Measurements from ENCODE around the gene IL22RA1.

Gene IL22RA1

GRCh38 chr1:24097663-24098062, 45.3 kb downstream of the IL22RA1 start:
- DNase-seq (ENCODE audit: low spot score), result no peak

DNA sequence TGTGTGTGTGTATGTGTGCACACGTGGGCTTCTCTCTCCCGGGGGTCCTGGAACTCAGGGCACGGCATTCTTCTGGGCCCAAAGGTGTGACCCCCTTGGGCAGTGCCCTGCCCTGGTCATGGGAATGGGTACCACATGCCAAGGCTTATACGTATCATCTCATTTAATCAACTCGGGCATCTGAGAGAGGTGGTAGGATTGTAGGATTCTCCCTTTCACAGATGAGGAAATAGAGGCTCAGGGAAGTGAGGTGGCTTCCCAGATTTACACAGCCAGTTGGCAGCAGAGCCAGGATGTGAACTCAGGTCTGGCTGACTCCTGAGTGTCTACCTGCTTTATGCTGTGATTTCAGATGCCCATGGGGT, 46.2 kb downstream of the IL22RA1 start:
- no peak for DNase-seq (ENCODE audit: low spot score)

- no peak for DNase-seq (ENCODE audit: low spot score)
These were observed 46.8 kb downstream of the IL22RA1 start for GRCh38 chr1:24096009-24096738.

DNA sequence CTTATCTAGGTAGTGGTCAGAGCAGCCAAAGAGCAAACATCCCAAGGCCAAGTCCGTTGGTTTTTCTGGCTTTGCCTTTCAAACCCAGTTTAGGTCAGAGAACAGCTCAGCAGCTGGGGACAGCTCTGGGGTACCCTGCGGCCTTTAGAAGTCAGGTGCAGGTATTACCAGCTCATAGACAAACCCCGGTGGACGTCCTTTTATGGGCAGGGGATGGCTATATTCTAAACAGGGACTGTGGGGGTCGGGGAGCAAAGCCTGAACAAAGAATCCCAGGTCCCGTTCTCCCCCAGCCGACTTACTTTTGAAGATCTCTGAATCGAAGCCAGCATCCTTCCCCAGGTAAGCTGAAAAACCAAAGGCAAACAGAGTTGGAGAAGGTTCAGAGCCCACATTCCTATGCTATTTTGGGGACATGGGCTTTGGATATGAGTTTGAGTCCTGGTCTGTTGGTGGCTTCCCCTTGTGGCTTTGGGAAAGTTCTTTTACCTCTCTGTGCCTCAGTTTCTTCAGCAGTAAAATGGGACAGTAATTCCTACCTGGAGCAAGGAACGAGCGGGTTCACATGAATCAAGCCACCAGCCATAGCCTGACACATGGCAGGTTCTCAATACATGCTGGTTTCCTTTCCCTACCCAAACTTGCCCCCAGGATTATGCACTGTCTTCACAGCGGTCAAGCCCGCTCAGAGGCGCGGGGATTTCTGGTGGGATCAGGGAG, 47.6 kb downstream of the IL22RA1 start:
- DNase-seq (ENCODE audit: low spot score), result no peak

DNA sequence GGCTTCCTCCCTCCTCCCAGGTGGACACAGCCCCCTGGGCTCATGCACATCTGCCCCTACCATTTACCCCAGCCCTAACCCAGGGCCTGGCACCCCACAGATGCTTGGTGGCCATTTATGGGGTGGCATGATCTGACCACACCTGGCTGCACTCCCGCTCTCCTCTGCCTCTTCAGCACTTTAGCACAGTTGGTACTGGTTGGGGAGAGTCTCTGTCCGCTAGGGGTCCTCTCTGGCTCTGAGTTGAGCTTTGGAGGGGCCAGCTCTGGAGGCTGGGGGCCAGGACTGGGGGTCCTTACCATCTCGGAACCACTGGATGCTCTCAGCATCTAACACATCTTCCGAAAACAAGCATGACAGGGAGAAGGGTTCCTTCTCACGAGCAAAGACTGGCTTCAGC, 48.4 kb downstream of the IL22RA1 start:
- no peak for DNase-seq (ENCODE audit: low spot score)

GRCh38 chr1:24093732-24094131, 49.2 kb downstream of the IL22RA1 start:
- no peak for DNase-seq (ENCODE audit: low spot score)

GRCh38 chr1:24092979-24093378, 50.0 kb downstream of the IL22RA1 start:
- no peak for DNase-seq (ENCODE audit: low spot score)

DNA sequence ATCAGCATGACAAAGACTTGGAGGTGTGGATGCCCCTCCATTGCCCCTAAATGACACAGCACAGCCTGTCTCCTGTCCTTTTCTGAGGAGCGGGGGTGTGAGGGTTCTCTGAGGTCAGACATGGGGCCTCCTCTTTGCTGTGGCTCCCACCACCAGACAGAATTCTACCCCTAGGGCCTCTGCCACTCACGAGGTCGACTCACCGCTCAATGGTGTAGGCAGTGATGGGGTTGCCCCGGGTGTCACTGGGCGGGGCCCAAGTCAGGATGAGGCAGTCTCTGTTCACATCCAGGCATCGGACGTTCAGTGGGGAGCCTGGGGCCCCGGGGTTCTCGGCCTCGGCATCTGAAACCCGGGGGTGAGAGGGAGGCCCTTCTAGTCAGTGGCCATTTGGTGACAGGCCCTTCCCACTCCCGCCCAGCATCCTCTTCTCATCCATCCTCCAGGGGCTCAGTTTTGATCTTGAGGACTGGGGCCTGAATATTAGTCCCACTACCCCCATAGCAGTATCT, 50.9 kb downstream of the IL22RA1 start:
- DNase-seq (ENCODE audit: low spot score), result no peak

- DNase-seq (ENCODE audit: low spot score), result no peak
These were observed 52.2 kb downstream of the IL22RA1 start for GRCh38 chr1:24090736-24091135.

- DNase-seq (ENCODE audit: low spot score), result no peak
These were observed 53.0 kb downstream of the IL22RA1 start for GRCh38 chr1:24089743-24090555.

DNA sequence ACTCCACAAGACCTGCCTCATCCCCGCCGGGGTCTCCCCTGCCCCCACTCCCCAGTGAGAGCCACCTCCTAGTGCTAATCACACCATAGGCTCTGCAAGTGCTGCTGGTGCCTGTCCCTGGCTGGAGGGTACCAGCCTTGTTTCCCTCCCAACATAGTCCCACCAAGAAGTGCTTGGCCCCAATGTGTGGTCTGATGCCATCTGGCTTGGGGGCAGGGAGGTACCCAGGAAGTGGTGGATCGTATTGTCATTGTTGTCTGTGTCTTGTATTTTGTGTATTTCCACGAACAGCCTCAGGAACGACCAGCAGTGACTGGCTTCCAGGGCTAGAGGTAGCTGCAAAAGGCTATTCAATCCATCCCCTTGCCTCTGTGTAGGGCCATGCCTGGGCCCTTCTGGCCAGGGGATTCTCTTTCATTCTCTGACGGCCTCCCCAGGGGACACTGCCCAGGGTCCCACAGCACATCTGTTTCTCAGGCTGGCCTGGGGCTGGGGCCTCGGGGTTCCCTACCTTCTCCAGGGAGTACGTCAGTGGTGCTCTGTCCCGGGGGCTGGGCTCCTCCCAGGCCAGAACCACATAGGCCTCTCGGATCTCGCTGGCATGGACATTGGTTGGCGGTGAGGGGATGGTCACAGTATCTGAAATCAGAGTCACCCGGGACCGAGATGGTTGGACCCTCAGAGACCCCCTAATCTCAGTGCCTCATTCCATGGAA, 53.8 kb downstream of the IL22RA1 start:
- DNase-seq (ENCODE audit: low spot score), result no peak

DNA sequence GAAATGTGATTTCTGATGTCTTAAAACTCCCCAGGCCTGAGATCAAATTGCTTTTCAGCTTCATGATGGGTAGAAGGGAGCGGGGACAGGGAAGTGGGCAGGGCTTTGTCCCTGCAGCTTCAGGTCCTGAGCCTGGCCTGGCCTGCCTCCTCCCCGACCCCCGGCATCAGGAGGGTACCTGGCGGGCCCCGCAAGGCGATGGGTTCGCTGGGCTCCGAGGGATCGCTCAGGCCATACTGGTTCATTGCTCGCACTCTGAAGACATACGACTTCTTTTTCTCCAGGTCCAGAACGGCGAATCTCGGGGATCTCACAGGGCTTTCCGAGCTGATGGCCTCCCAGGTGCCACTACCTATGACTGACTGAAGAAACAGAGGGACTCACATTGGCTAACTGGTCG, 56.5 kb downstream of the IL22RA1 start:
- DNase-seq (ENCODE audit: low spot score), result no peak

- no peak for DNase-seq (ENCODE audit: low spot score)
These were observed 57.4 kb downstream of the IL22RA1 start for GRCh38 chr1:24085546-24085945.

DNA sequence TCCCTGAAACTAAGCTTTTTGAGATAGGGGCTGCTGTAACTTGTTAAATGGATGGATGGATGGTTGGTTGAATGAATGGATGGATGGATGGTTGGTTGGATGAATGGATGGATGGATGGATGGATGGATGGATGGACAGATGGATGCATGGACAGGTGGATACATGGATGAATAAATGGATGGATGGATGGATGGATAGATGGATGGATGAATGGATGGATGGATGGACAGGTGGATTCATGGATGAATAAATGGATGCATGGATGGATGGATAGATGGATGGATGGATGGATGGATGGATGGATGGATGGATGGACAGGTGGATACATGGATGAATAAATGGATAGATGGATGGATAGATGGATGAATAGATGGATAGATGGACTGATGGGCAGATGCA, 57.9 kb downstream of the IL22RA1 start:
- no peak for DNase-seq (ENCODE audit: low spot score)

GRCh38 chr1:24084050-24084449, 58.9 kb downstream of the IL22RA1 start:
- DNase-seq (ENCODE audit: low spot score), result no peak

- no peak for DNase-seq (ENCODE audit: low spot score)
These were observed 60.6 kb downstream of the IL22RA1 start for GRCh38 chr1:24082372-24082771.

GRCh38 chr1:24081190-24081589, 61.8 kb downstream of the IL22RA1 start:
- DNase-seq (ENCODE audit: low spot score), result no peak

GRCh38 chr1:24080131-24080530, 62.8 kb downstream of the IL22RA1 start:
- DNase-seq (ENCODE audit: low spot score), result no peak

- DNase-seq (ENCODE audit: low spot score), result no peak
These were observed 65.5 kb downstream of the IL22RA1 start for GRCh38 chr1:24077278-24077978.

GRCh38 chr1:24075946-24076345, 67.0 kb downstream of the IL22RA1 start:
- DNase-seq (ENCODE audit: low spot score), result no peak

DNA sequence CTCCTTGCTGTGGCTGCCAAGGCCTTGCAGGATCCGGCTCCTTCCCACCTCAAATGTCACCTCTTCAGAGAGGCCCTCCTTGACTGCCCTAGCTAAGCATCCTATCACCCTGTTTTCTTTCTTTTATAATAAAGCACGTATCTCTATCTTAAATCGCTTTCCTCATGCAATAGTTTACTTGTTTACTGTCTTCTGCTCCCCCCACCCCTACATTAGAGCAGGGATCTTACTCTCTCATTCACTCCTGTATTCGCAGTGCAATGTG, 67.4 kb downstream of the IL22RA1 start:
- DNase-seq (ENCODE audit: low spot score), result no peak
